ENCODE data around the gene PANK2. TPM values are rescaled to one million over a fixed set of nuclear protein-coding genes. Genes with fewer than 3 reads are reported as not detected.

PANK2 gene
- total RNA-seq, 1 donor from 2014 or later = 60.3 TPM

GRCh38 chr20:3863317-3863716 lies 25.9 kb upstream of the PANK2 start:
- no peak for TF ChIP-seq CTCF (IDR thresholded peaks at IDR 0.05; ENCODE audit: partially characterized antibody, unreplicated experiment)
- DNase-seq = no peak
- no peaks in the 10 kb centered on the region for H3K4me1 Mint-ChIP-seq (ENCODE audit: low read depth, unreplicated experiment)
- H3K9me3 Mint-ChIP-seq (ENCODE audit: unreplicated experiment) = no peaks in the 10 kb centered on the region
- no peaks in the 10 kb centered on the region for H3K27me3 Mint-ChIP-seq (ENCODE audit: unreplicated experiment)
- H3K27ac Mint-ChIP-seq (ENCODE audit: unreplicated experiment) = no peak overlapping the region
- peaks cover 10% of the 10 kb centered on the region for H3K36me3 Mint-ChIP-seq (ENCODE audit: unreplicated experiment)
- H3K4me3 Mint-ChIP-seq (ENCODE audit: unreplicated experiment) = no peak overlapping the region

DNA sequence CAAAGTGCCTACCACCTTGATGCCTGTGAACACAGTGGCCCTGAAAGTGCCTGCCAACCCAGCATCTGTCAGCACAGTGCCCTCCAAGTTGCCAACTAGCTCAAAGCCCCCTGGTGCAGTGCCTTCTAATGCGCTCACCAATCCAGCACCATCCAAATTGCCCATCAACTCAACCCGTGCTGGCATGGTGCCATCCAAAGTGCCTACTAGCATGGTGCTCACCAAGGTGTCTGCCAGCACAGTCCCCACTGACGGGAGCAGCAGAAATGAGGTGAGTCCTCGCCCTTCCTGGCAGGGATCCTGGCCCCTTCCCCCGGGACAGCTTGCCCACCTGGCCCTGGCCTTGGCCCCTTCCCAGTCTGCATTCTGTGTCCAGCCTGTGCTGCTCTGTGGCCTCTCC lies 24.7 kb upstream of the PANK2 start:
- Mint-ChIP-seq H3K9me3 (ENCODE audit: unreplicated experiment) (no peaks in the 10 kb centered on the region), H3K27ac (ENCODE audit: unreplicated experiment) (no peak overlapping the region), H3K27me3 (ENCODE audit: unreplicated experiment) (no peaks in the 10 kb centered on the region), H3K36me3 (ENCODE audit: unreplicated experiment) (peaks cover 10% of the 10 kb centered on the region), H3K4me1 (ENCODE audit: low read depth, unreplicated experiment) (no peaks in the 10 kb centered on the region), H3K4me3 (ENCODE audit: unreplicated experiment) (no peak overlapping the region)
- no peak for TF ChIP-seq CTCF (IDR thresholded peaks at IDR 0.05; ENCODE audit: partially characterized antibody, unreplicated experiment)
- no peak for DNase-seq

DNA sequence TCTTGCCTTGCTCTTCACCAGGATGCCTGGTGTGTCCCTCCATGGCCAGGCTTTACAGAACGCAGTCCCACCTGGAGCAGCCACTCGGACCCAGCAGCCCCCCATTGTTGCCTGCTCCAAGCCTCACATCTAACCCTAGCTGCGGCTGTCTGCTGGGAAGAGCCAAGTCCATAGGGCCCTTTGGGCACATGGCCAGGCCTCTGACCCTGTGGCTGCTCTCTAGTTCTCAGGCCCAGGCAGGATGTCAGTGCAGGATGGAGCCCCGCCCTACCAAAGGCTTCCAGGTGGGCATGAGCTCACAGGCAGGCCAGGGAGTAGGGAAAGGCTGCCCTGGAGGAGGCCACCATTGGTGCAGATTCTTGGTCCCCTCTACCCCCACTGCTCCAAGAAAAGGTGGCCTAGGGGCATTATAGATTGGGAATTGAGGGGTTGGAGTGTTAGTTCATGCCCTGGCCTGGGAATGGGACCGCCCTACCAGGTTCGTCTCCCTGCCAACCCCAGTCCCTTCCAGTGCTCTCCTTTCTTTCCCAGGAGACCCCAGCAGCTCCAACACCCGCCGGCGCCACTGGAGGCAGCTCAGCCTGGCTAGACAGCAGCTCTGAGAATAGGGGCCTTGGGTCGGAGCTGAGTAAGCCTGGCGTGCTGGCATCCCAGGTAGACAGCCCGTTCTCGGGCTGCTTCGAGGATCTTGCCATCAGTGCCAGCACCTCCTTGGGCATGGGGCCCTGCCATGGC lies 23.9 kb upstream of the PANK2 start:
- peaks cover 10% of the 10 kb centered on the region for H3K36me3 Mint-ChIP-seq (ENCODE audit: unreplicated experiment)
- no peak overlapping the region for H3K4me3 Mint-ChIP-seq (ENCODE audit: unreplicated experiment)
- DNase-seq = no peak
- no peaks in the 10 kb centered on the region for H3K9me3 Mint-ChIP-seq (ENCODE audit: unreplicated experiment)
- TF ChIP-seq CTCF (IDR thresholded peaks at IDR 0.05; ENCODE audit: partially characterized antibody, unreplicated experiment) = no peak
- H3K4me1 Mint-ChIP-seq (ENCODE audit: low read depth, unreplicated experiment) = no peaks in the 10 kb centered on the region
- H3K27me3 Mint-ChIP-seq (ENCODE audit: unreplicated experiment) = no peaks in the 10 kb centered on the region
- no peak overlapping the region for H3K27ac Mint-ChIP-seq (ENCODE audit: unreplicated experiment)

DNA sequence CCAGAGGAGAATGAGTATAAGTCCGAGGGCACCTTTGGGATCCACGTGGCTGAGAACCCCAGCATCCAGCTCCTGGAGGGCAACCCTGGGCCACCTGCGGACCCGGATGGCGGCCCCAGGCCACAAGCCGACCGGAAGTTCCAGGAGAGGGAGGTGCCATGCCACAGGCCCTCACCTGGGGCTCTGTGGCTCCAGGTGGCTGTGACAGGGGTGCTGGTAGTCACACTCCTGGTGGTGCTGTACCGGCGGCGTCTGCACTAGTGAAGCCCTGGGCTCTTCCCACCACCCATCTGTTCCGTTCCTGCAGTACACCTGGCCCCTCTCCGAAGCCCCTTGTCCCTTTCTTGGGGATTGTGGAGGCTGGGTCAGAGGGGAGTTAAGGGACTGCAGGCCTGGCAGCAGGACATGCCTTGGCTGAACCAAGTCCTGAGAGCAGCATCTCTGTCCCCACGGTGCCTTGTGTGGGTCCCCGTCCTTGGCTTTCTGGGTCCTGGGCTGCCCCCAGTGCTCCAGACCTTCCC lies 23.2 kb upstream of the PANK2 start:
- DNase-seq = no peak
- no peaks in the 10 kb centered on the region for H3K27me3 Mint-ChIP-seq (ENCODE audit: unreplicated experiment)
- peaks cover 10% of the 10 kb centered on the region for H3K36me3 Mint-ChIP-seq (ENCODE audit: unreplicated experiment)
- H3K4me1 Mint-ChIP-seq (ENCODE audit: low read depth, unreplicated experiment) = no peaks in the 10 kb centered on the region
- no peak overlapping the region for H3K4me3 Mint-ChIP-seq (ENCODE audit: unreplicated experiment)
- no peak for TF ChIP-seq CTCF (IDR thresholded peaks at IDR 0.05; ENCODE audit: partially characterized antibody, unreplicated experiment)
- no peaks in the 10 kb centered on the region for H3K9me3 Mint-ChIP-seq (ENCODE audit: unreplicated experiment)
- H3K27ac Mint-ChIP-seq (ENCODE audit: unreplicated experiment) = no peak overlapping the region

GRCh38 chr20:3866464-3866863 lies 22.7 kb upstream of the PANK2 start:
- Mint-ChIP-seq H3K9me3 (ENCODE audit: unreplicated experiment) (no peaks in the 10 kb centered on the region), H3K4me3 (ENCODE audit: unreplicated experiment) (no peak overlapping the region), H3K4me1 (ENCODE audit: low read depth, unreplicated experiment) (no peaks in the 10 kb centered on the region), H3K27me3 (ENCODE audit: unreplicated experiment) (no peaks in the 10 kb centered on the region), H3K36me3 (ENCODE audit: unreplicated experiment) (peaks cover 10% of the 10 kb centered on the region), H3K27ac (ENCODE audit: unreplicated experiment) (no peak overlapping the region)
- TF ChIP-seq CTCF (IDR thresholded peaks at IDR 0.05; ENCODE audit: partially characterized antibody, unreplicated experiment) = no peak
- DNase-seq = no peak
